Body of pancreas (tissue), 4 donors: Measurements from ENCODE around the gene RBMS3. TPM values are rescaled to one million over a fixed set of nuclear protein-coding genes. Genes with fewer than 3 reads are reported as not detected.

Experiments
- ATAC-seq: fragments of 150-250 bp; one replicate; pipeline ENCODE4 v1.9.1; 2016
- DNase-seq, 4 donors: peaks; one replicate each; pipeline ENCODE4 v3.0.0-alpha.2; 2019
- H3K27ac ChIP-seq, 4 donors: fragments of 200-600 bp; sonication (generic); 1 replicate in 3 of 4; 2 replicates in 1 of 4; pipeline versions ENCODE4 v1.5.1 to v1.6.1; 2016 to 2019; ENCODE audit warnings: mild to moderate bottlenecking in 1 of 4, mixed read lengths in 1 of 4, moderate library complexity in 1 of 4
- H3K27me3 ChIP-seq, 2 donors: fragments of 200-600 bp; sonication (generic); one replicate each; pipeline ENCODE4 v1.6.0; 2016; ENCODE audit warnings: mild to moderate bottlenecking in 1 of 2
- H3K36me3 ChIP-seq, 2 donors: fragments of 200-600 bp; sonication (generic); replicated peaks in 1 of 2; 2 replicates each; pipeline ENCODE4 v1.5.1; 2016; ENCODE audit warnings: low read depth in 2 of 2; ENCODE audit not compliant: insufficient read depth in 1 of 2
- H3K4me1 ChIP-seq: fragments of 200-600 bp; sonication (generic); one replicate; pipeline ENCODE4 v1.6.0; 2016
- H3K4me3 ChIP-seq, 2 donors: fragments of 200-600 bp; sonication (generic); 1 replicate in 1 of 2; 2 replicates in 1 of 2; pipeline ENCODE4 v1.5.1; 2016 to 2019
- H3K9me3 ChIP-seq, 3 donors: fragments of 200-600 bp; sonication (generic); 1 replicate in 2 of 3; 2 replicates in 1 of 3; pipeline ENCODE4 v1.5.1; 2016
- CTCF ChIP-seq, 7 experiments: fragments of 450-650 bp in 4 of 7; fragments of 200-600 bp in 3 of 7; sonication (generic) in 3 of 7; IDR thresholded peaks; one replicate each; pipeline ENCODE4 v1.5.1; 2016 to 2019; ENCODE audit warnings: antibody characterized with exemption in 7 of 7
- POLR2A ChIP-seq, 3 donors: fragments of 450-650 bp; IDR thresholded peaks; one replicate each; pipeline ENCODE4 v1.6.1; 2016; ENCODE audit warnings: antibody characterized with exemption in 3 of 3, mild to moderate bottlenecking in 2 of 3
- WGBS, 2 donors: methylation state at CpG; one replicate each; pipeline ENCODE4 v1.1.5; 2017; 5-methylcytosine and 5-hydroxymethylcytosine counted together
- intact Hi-C: fragments of 100-400 bp; cut with DNase I; formaldehyde crosslinking; loops from one replicate; pipeline ENCODE4 v1.15.1; 2023
- total RNA-seq, 2 donors: library from RNA; depleted of rRNA; stranded (reverse); fragments of >200 nt; gene quantifications; one replicate each; pipeline ENCODE4 v1.1.0, GENCODE V29; 2016

Gene RBMS3
- total RNA-seq, 2 donors from 2014 or later: 17.4 to 29.7 TPM

GRCh38 chr3:29430558-29430971 is 149.7 kb downstream of the RBMS3 start:
- DNase-seq: no peak
- no peaks in the 10 kb centered on the region for H3K9me3 ChIP-seq
- TF ChIP-seq CTCF (IDR thresholded peaks at IDR 0.05) (no peak), POLR2A (IDR thresholded peaks at IDR 0.05) (no peak)
- ATAC-seq: peak; percentile 70
- H3K27ac ChIP-seq: peak overlapping the region in 3 of 4 donors; percentile 1 to 67 (median 57)
- peaks cover 6% of the 10 kb centered on the region for H3K4me1 ChIP-seq
- intact Hi-C loops: no loop called here
- H3K36me3 ChIP-seq: no peaks in the 10 kb centered on the region
- 9 to 14% methylated on average over 1 of the region's 1 CpG for WGBS, 2 donors
- H3K4me3 ChIP-seq: no peak overlapping the region
- H3K27me3 ChIP-seq: no peaks in the 10 kb centered on the region

- intact Hi-C loops: no loop called here
- Histone ChIP-seq H3K9me3 (no peaks in the 10 kb centered on the region), H3K4me1 (no peaks in the 10 kb centered on the region), H3K27ac (no peak overlapping the region), H3K36me3 (no peaks in the 10 kb centered on the region), H3K27me3 (no peaks in the 10 kb centered on the region), H3K4me3 (no peak overlapping the region)
- ATAC-seq (no peak), DNase-seq (no peak)
- TF ChIP-seq POLR2A (IDR thresholded peaks at IDR 0.05) (no peak), CTCF (IDR thresholded peaks at IDR 0.05) (no peak)
Measured at GRCh38 chr3:29436612-29437323, 155.9 kb downstream of the RBMS3 start.

- intact Hi-C loops: no loop called here
- no peak overlapping the region for H3K4me3 ChIP-seq
- H3K27me3 ChIP-seq: no peaks in the 10 kb centered on the region
- H3K27ac ChIP-seq: no peak overlapping the region
- WGBS, 2 donors: 64 to 65% methylated on average over 3 of the region's 3 CpGs
- no peak for ATAC-seq
- no peaks in the 10 kb centered on the region for H3K4me1 ChIP-seq
- DNase-seq: no peak
- H3K9me3 ChIP-seq: no peaks in the 10 kb centered on the region
- H3K36me3 ChIP-seq: no peaks in the 10 kb centered on the region
- TF ChIP-seq POLR2A (IDR thresholded peaks at IDR 0.05): no peak
- TF ChIP-seq CTCF (IDR thresholded peaks at IDR 0.05): no peak
Measured at GRCh38 chr3:29438580-29438979, 157.7 kb downstream of the RBMS3 start.

GRCh38 chr3:29440413-29441305 is 159.8 kb downstream of the RBMS3 start:
- intact Hi-C loops: no loop called here
- no peaks in the 10 kb centered on the region for H3K36me3 ChIP-seq
- no peaks in the 10 kb centered on the region for H3K9me3 ChIP-seq
- H3K27me3 ChIP-seq: no peaks in the 10 kb centered on the region
- ATAC-seq: peak; percentile 63
- 5 to 11% methylated on average over 13 of the region's 13 CpGs for WGBS, 2 donors
- H3K4me1 ChIP-seq: no peaks in the 10 kb centered on the region
- no peak overlapping the region for H3K4me3 ChIP-seq
- peak overlapping the region in 3 of 4 donors; percentile 22 to 53 (median 36) for H3K27ac ChIP-seq
- no peak for TF ChIP-seq POLR2A (IDR thresholded peaks at IDR 0.05)
- no peak for TF ChIP-seq CTCF (IDR thresholded peaks at IDR 0.05)
- DNase-seq: peak in 1 of 4 donors; percentile 11
